Cardiac septum (tissue), 1 donor: ENCODE results near the gene PIN1. TPM values are rescaled to one million over a fixed set of nuclear protein-coding genes. Genes with fewer than 3 reads are reported as not detected.

Experiments
- DNase-seq: peaks from one replicate; pipeline ENCODE4 v3.0.0-alpha.2; 2020; ENCODE audit warnings: low spot score
- intact Hi-C: fragments of 100-400 bp; cut with DNase I; formaldehyde crosslinking; loops from one replicate; pipeline ENCODE4 v1.14.0; 2022
- total RNA-seq: library from RNA; stranded (reverse); fragmentation: NEBNext Ultra II Directional; extraction: Animal tissue kit (Norgen Biotek cat#: 25700); gene quantifications from one replicate; pipeline ENCODE4 v1.2.1, GENCODE V29; 2021
- donor health status: DM: no; HTN: no; CAD: no.

Gene PIN1
- total RNA-seq, 1 donor from 2014 or later, result 93.5 TPM

DNA sequence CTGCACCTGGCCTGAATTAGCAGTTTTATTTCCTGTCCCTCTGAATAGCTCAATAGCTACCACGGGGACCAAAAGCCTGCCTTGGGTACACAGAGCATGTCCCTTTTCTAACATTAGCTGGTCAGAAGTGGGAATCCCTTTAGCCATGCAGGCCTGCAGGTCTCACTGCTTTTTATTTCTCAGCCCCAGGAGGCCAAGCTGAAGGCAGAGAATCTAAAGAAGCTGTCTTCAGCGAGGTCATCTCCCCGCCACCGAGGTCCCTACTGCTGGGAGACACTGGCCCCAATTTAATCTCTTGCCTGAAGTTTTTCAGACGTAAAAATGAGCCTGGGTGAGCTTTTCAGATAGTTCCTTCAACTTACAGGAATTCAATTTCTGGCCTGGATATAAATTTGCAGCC, 40.7 kb downstream of the PIN1 start:
- DNase-seq, result no peak
- intact Hi-C loops, result no loop called here

DNA sequence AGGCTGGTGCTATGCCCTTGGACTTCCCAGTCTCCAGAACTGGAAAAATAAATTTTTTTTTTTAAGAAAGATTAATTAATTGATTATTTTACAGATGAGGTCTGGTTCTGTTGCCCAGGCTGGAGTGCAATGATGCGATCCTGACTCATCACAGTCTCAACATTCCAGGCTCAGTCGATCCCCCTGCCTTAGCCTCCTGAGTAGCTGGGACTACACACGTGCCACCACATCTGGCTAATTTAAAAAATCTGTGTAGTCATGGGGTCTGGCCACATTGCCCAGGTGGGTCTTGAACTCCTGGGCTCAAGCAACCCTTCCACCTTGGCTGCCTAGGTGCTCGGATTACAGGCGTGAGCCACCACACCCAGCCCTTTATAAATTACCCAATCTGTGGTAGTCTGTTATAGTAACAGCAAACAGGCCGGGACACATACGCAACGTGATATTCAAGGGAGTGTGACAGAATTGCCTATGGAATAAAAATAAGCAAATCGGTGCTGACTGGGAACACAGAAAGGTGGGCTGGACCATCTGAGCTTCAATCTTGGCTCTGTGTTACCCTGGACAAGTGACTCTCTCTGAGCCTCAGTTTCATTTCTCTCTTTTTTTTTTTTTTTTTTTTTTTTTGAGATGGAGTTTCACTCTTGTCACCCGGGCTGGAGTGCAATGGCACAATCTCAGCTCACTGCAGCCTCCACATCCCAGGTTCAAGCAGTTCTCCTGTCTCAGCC, 42.8 kb downstream of the PIN1 start:
- intact Hi-C loops, result no loop called here
- DNase-seq, result no peak

DNA sequence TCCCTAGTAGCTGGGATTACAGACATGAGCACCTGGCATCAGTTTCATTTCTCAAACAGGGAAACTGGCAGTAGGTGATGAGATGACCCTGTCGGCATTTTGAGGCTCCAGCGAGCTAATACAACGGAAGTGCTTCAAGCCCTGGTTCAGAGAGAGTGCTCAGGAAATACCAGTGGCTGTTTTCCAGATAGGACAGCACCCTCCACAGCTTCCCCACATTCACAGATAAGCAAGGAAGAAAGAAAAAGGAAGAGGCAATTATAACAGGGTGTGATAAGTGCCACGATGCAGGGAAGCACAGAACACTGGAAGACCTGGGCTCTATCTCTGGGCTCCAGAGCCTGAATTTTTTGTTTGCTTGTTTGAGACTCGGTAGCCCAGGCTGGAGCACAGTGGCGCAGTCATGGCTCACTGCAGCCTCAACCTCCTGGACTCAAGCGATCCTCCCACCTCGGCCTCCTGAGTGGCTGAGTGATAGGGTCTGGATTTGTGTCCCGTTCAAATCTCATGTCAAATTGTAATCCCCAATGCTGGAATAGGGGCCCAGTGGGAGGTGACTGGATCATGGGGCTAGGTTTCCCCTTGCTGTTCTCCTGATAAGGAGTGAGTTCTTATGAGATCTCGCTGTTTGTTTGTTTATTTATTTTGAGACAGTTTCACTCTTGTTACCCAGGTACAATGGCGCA, 43.5 kb downstream of the PIN1 start:
- intact Hi-C loops, result no loop called here
- DNase-seq, result no peak

DNA sequence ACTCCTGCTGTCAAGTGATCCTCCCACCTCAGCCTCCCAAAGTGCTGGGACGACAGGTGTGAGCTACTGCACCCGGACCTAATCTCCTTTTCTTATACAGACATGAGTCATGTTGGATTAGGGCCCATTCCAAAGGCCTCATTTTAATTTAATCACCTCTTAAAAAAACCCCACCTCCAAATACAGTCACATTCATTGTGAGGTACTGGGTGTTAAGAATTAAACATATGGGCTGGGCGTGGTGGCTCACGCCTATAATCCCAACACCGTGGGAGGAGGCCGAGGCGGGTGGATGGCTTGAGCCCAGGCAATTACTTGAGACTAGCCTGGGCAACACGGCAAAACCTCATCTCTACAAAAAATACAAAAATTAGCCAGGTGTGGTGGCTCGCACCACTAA, 46.6 kb downstream of the PIN1 start:
- no peak for DNase-seq
- intact Hi-C loops, result no loop called here

DNA sequence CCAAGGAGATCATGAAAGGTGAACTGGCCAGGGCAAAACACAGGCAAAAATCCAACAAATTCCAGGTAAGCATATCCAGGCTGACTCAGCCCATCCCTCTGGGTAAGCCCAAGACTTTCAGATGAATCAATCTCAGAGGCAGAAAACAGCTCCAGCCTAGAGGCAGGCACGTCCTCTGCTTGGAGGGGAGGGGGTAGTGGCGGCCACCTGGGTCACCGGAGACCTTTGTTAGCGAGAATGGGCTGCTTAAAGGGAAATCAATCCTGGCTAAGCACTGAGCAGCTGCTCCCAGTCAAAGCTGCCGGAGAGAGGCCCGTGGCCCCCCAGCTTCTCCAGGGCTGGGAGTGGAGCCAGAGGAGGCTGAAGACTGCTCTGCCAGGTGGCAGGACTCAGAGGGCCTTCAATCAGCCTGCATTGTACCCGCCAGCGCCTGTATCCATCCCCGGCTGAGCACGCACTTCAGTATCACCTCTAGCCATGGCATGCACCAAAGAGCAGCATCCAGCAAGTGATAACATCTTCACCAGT, 48.2 kb downstream of the PIN1 start:
- intact Hi-C loops, result no loop called here
- DNase-seq, result no peak

DNA sequence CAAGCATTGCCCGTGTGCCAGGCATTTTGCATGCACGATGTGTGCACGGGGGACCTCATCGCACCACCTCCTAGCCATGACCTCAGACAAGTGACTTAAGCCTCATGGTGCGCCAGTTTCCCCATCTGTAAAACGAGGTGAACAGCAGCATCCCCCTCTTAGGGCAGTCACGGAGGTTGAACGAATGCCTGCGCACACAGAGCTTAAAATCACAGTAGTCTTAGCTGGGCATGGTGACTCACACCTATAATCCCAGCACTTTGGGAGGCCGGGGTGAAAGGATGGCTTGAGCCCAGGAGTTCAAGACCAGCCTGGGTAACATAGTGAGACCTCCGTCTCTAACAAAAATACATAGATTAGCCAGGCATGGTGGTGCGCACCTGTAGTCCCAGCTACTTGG, 48.6 kb downstream of the PIN1 start:
- no peak for DNase-seq
- intact Hi-C loops, result no loop called here

DNA sequence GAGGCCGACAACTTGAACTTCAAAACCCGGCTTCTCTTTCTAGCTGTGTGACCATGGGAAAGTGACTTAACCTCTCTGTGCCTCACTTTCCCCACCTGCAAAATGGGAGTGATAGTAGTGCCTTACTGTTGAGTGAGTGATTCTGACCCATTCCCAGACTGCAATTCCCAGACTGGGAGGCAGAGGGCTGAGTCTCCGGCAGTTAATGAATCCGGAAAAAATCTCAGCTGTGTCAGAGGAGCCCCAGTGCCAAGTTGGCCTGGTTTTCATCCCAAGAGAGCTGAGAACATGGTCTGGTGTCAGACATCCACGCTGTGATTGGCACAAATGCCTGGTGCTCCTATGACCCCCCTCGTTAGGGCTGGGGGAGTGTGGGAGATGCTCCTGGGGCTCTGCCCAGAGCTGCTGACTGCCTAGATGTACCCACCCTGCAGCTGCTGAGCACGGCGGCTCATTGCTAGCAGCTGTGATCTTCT, 50.0 kb downstream of the PIN1 start:
- DNase-seq, result no peak
- intact Hi-C loops, result no loop called here

DNA sequence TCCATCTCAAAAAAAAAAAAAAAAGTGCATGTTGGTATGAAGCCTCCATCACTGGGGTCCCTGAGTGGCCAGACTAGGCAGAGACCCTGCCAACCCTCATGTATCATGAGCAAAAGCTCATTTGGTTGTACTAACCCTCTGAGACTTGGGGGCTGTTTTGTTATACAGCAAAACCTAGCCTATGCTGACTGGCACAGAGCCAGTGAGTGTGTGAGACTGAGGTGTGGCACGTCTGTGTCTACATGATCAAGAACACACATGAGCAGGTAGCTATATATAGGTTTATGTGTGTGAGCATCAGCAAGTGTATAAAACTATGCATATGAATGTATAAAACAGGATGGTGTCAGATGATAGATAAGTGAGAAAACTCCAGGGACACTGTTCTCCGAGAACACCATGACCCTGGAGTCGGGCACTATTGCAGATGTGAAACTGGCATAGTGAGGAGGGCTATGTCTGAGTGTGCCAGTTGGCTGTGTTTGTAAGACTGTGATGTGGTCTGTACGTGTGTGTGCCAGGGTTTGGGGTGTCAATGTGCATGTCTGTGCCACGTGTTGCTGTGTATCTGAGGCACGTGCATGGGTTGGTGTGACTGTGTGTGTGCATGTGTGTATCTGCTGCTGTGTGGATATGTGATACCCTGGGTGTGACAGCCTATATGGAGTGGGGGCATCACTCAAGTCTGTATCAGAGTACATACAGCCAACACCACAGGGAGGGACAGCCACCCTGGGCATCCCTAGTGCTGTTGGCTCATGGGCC, 56.7 kb downstream of the PIN1 start:
- no peak for DNase-seq
- intact Hi-C loops, result no loop called here

Other genes starting within 250 kb of the PIN1 start
- 27.4 TPM for gene ZNF561, start 214.1 kb upstream of the PIN1 start, total RNA-seq
- 21.9 TPM for gene ZNF562, start 160.2 kb upstream of the PIN1 start, total RNA-seq
- gene ZNF846, start 66.6 kb upstream of the PIN1 start, total RNA-seq, result 10.5 TPM
- gene FBXL12, start 16.2 kb upstream of the PIN1 start, total RNA-seq, result 17.0 TPM
- gene UBL5, start 7.4 kb upstream of the PIN1 start, total RNA-seq, result 422 TPM
- 4.1 TPM for gene OLFM2, start 101.2 kb downstream of the PIN1 start, total RNA-seq
- 8.9 TPM for gene COL5A3, start 175.2 kb downstream of the PIN1 start, total RNA-seq
- gene RDH8, start 178.2 kb downstream of the PIN1 start, total RNA-seq, result not detected